Ovary (tissue), 9 donors: ENCODE data around the gene COL6A3. TPM values are rescaled to one million over a fixed set of nuclear protein-coding genes. Genes with fewer than 3 reads are reported as not detected.

Source experiments
- DNase-seq, 5 donors: peaks; one replicate each; pipeline ENCODE4 v3.0.0-alpha.2; 2019 to 2020
- H3K27ac ChIP-seq, 2 donors: fragments of 200-600 bp; one replicate each; pipeline versions ENCODE4 v1.5.1 to v1.8.0; 2019 to 2022
- H3K27me3 ChIP-seq: fragments of 200-600 bp; one replicate; pipeline ENCODE4 v1.8.0; 2022
- H3K36me3 ChIP-seq: fragments of 200-600 bp; sonication (generic); one replicate; pipeline ENCODE4 v1.5.1; 2019
- H3K4me1 ChIP-seq: one replicate; pipeline ENCODE4 v1.8.1; 2013; ENCODE audit warnings: mild to moderate bottlenecking, moderate library complexity; ENCODE audit not compliant: insufficient read depth
- H3K4me3 ChIP-seq: fragments of 200-600 bp; sonication (generic); one replicate; pipeline ENCODE4 v1.5.1; 2017
- H3K9me3 ChIP-seq, 2 donors: fragments of 200-600 bp in 1 of 2; sonication (generic) in 1 of 2; one replicate each; pipeline versions ENCODE4 v1.5.1 to v1.8.1; 2013 to 2019; ENCODE audit warnings: mild to moderate bottlenecking in 1 of 2, moderate library complexity in 1 of 2
- EP300 ChIP-seq: sonication (generic); formaldehyde crosslinking; IDR thresholded peaks from one replicate; pipeline ENCODE4 v1.6.1; 2017; ENCODE audit warnings: antibody characterized with exemption
- POLR2A ChIP-seq: fragments of 450-650 bp; IDR thresholded peaks from one replicate; pipeline ENCODE4 v1.6.1; 2017; ENCODE audit warnings: antibody characterized with exemption, mild to moderate bottlenecking, moderate library complexity
- WGBS, 3 donors: extraction: QIAGEN DNeasy Blood & Tissue Kit in 1 of 3; methylation state at CpG; one replicate each; pipeline versions ENCODE4 v1.1.5 to v1.1.7; 2013 to 2017; 5-methylcytosine and 5-hydroxymethylcytosine counted together
- intact Hi-C, 4 donors: fragments of 100-400 bp; cut with DNase I; formaldehyde crosslinking; loops; one replicate each; pipeline versions ENCODE4 v1.11.0 to v1.15.1; 2022 to 2023
- polyA plus RNA-seq, 2 donors: library from polyadenylated mRNA; stranded (reverse); fragments of 200-250 nt in 1 of 2; fragments of 350-450 nt in 1 of 2; fragmentation: Illumina TruSeq in 1 of 2; extraction: RNeasy Lipid Tissue Mini Kit (QIAGEN cat#74804) in 1 of 2; gene quantifications; one replicate each; pipeline ENCODE4 v1.2.3, GENCODE V29; 2013 to 2014
- total RNA-seq, 7 donors: library from RNA; depleted of rRNA in 2 of 7; stranded (reverse); fragments of >200 nt in 2 of 7; fragmentation: NEBNext Ultra II Directional in 3 of 7; extraction: Animal tissue kit (Norgen Biotek cat#: 25700) in 3 of 7; gene quantifications; one replicate each; pipeline versions ENCODE4 v1.1.0 to v1.2.4, GENCODE V29; 2016 to 2023
- TF ChIP-seq, protein P1 (sequence below), 3 donors: fragments of 450-650 bp in 2 of 3; fragments of 200-600 bp in 1 of 3; IDR thresholded peaks; one replicate each; pipeline versions ENCODE4 v1.5.1 to v1.8.0; 2016 to 2022; ENCODE audit warnings: antibody characterized with exemption in 3 of 3, mild to moderate bottlenecking in 1 of 3
- donor health status: DM: no; HTN: no; CAD: no; lungs with moderate emphysema.
- donor health status: DM: no; HTN: no; CAD: no.
- donor health status: Bipolar disorder and iron deficiency.
- donor health status: DM: yes; HTN: yes; CAD: no.
- donor health status: DM: no; HTN: no; CAD: no.
- donor health status: DM: yes; HTN: yes; CAD: no.

COL6A3 gene
- total and polyA plus RNA-seq, 9 donors = 105 to 520 (median 378) TPM

DNA sequence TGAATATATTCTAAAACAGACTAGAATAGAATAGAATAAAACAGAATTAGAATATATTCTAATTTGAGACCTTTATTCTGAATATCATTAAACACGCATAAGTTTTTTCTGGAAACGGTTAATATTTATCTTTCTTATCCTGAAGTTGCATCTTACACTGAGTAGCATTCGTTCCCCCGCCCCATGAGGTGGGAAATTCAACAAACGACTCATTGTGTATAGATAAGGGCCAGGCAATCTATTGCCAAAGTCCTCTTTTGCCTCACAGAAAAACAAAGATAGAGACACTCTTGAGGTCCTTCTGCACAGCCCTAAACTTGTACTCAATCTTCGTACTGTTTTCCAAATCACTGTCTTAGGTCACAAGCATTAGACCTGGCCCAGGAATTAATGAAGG is 98.1 kb downstream of the COL6A3 start:
- H3K27me3 ChIP-seq = no peaks in the 10 kb centered on the region
- intact Hi-C loops = no loop called here
- no peak for DNase-seq
- WGBS, 3 donors = 13% methylated on average over 6 of the region's 6 CpGs
- no peaks in the 10 kb centered on the region for H3K9me3 ChIP-seq
- peaks cover 19% of the 10 kb centered on the region for H3K4me1 ChIP-seq
- no peak for TF ChIP-seq POLR2A
- no peak for TF ChIP-seq EP300
- TF ChIP-seq, protein P1, sequence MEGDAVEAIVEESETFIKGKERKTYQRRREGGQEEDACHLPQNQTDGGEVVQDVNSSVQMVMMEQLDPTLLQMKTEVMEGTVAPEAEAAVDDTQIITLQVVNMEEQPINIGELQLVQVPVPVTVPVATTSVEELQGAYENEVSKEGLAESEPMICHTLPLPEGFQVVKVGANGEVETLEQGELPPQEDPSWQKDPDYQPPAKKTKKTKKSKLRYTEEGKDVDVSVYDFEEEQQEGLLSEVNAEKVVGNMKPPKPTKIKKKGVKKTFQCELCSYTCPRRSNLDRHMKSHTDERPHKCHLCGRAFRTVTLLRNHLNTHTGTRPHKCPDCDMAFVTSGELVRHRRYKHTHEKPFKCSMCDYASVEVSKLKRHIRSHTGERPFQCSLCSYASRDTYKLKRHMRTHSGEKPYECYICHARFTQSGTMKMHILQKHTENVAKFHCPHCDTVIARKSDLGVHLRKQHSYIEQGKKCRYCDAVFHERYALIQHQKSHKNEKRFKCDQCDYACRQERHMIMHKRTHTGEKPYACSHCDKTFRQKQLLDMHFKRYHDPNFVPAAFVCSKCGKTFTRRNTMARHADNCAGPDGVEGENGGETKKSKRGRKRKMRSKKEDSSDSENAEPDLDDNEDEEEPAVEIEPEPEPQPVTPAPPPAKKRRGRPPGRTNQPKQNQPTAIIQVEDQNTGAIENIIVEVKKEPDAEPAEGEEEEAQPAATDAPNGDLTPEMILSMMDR (IDR thresholded peaks at IDR 0.05) = no peak
- no peaks in the 10 kb centered on the region for H3K36me3 ChIP-seq
- no peak overlapping the region for H3K4me3 ChIP-seq
- H3K27ac ChIP-seq = peak overlapping the region; percentile 74 to 86

DNA sequence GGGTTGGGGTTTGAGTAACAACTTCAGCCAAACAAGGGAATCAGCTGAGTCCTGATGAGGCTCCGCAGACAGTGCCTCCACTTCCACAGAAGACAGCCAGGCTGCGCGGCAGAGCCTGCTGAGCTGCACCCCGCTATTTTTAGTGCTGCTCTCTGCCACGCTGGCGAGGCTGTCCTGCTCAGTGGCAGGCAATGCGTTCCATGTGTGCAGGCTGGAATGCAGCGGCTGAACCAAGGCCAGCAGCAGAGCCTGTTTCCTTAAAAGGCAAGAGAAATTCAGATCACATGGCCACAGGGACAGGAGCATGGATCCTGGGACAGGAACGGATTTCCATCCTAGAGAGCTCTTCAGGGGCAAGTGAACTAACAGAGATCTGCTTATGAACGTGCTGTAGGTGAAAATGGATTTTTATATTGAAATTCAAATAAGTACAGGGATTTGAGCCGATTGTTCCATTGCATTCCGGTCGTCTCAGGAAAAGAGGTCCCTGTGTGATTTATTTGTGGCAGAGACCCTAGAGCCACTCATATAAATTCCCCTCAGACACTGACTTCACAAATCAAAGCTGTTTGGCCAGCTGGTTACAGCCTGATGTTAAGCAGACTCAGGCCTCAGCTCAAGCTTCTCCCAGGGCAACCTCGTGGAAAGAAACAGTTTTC is 98.7 kb downstream of the COL6A3 start:
- TF ChIP-seq POLR2A = no peak
- TF ChIP-seq, protein P1 (IDR thresholded peaks at IDR 0.05) = peak in 2 of 3 donors; percentile 47 to 60
- no peak for TF ChIP-seq EP300
- H3K4me1 ChIP-seq = peaks cover 15% of the 10 kb centered on the region
- no peaks in the 10 kb centered on the region for H3K27me3 ChIP-seq
- peak; percentile 82 to 93 (median 89) for DNase-seq
- no peaks in the 10 kb centered on the region for H3K9me3 ChIP-seq
- intact Hi-C loops = no loop called here
- H3K27ac ChIP-seq = peak overlapping the region; percentile 74 to 86
- no peaks in the 10 kb centered on the region for H3K36me3 ChIP-seq
- H3K4me3 ChIP-seq = no peak overlapping the region
- 3 to 5% (median 4%) methylated on average over 14 of the region's 14 CpGs for WGBS, 3 donors

DNA sequence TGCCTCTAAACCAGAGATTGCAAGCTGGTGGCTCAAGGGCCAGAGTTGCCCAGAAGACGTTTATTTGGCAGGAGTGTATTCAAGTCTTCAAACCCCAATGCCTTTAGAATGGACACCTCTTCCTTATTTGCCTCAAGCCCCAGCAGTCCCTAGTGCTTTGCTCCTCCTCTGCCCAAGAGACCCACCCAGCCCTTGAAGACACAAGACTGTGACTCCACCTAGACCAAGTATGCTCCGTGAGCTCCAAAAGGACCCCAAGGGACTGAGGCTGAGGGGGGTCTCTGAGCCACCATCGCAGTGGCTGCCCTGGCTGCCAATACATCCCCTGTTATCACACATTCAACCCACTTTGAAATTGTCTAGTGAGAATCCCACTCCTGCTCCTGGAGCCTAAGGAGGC is 99.3 kb downstream of the COL6A3 start:
- Histone ChIP-seq H3K36me3 (no peaks in the 10 kb centered on the region), H3K27me3 (no peaks in the 10 kb centered on the region), H3K4me1 (peaks cover 15% of the 10 kb centered on the region), H3K27ac (peak overlapping the region; percentile 74 to 86), H3K4me3 (no peak overlapping the region), H3K9me3 (no peaks in the 10 kb centered on the region)
- 59 to 72% (median 64%) methylated on average over 3 of the region's 3 CpGs for WGBS, 3 donors
- no peak for DNase-seq
- intact Hi-C loops = no loop called here
- no peak for TF ChIP-seq EP300
- TF ChIP-seq, protein P1 (IDR thresholded peaks at IDR 0.05) = no peak
- no peak for TF ChIP-seq POLR2A

DNA sequence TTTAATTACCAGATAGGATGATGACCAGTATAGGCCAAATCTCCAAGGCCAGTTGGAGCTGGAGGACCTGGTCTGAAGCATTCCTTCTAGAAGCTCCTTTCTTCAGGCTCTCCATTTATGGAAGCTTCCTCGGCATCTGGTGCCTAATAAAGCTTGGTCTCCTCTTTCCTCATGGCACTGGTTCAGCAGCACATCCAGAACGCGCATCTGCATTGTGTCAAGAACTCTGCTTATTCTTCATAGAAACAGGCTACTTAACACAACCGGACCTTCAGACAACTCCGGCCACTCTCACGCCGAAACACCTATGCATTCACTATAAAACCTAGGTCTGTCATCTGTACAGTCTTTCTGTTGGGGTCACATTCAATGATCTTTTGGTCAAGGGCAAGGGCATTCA is 99.8 kb downstream of the COL6A3 start:
- TF ChIP-seq POLR2A (no peak), EP300 (no peak)
- TF ChIP-seq, protein P1 (IDR thresholded peaks at IDR 0.05) = no peak
- no peak for DNase-seq
- H3K4me1 ChIP-seq = peaks cover 15% of the 10 kb centered on the region

More for the DNA sequence above, 99.8 kb downstream of the COL6A3 start:
- peak overlapping the region in 1 of 2 donors; percentile 86 for H3K27ac ChIP-seq
- no peak overlapping the region for H3K4me3 ChIP-seq
- WGBS, 3 donors = 89 to 95% (median 95%) methylated on average over 7 of the region's 7 CpGs
- no peaks in the 10 kb centered on the region for H3K9me3 ChIP-seq
- no peaks in the 10 kb centered on the region for H3K36me3 ChIP-seq
- H3K27me3 ChIP-seq = no peaks in the 10 kb centered on the region
- intact Hi-C loops = no loop called here
